ENCODE results near the gene PPHLN1.
"Not testable (repeated sequence)": the region's sequence is repeated elsewhere in the genome, so short reads cannot be mapped to it uniquely, and the experiment has no call there.

The PPHLN1 gene

DNA sequence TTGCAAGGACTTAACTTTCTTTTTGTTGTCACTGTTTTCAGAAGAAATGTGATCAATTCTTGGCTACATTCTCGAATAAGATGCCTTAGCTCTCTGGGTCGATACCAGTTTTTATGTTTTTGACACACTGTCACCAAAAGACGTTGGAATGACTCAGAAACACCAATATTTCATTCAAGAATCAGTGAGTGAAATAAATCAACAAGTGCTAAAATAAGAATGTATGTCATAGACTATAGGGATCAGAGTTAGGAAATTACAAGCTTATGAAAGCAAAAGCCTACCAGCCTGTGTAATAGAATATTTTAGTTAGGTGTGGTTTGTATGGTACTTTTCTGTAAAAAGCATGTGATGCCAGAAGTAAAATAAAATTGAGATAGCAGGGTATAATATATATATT, 17.8 kb downstream of the PPHLN1 start:
- H3K14ac ChIP-seq (ENCODE audit: low read length): no peak overlapping the region
- H3K18ac ChIP-seq (ENCODE audit: low read length): no peak overlapping the region

DNA sequence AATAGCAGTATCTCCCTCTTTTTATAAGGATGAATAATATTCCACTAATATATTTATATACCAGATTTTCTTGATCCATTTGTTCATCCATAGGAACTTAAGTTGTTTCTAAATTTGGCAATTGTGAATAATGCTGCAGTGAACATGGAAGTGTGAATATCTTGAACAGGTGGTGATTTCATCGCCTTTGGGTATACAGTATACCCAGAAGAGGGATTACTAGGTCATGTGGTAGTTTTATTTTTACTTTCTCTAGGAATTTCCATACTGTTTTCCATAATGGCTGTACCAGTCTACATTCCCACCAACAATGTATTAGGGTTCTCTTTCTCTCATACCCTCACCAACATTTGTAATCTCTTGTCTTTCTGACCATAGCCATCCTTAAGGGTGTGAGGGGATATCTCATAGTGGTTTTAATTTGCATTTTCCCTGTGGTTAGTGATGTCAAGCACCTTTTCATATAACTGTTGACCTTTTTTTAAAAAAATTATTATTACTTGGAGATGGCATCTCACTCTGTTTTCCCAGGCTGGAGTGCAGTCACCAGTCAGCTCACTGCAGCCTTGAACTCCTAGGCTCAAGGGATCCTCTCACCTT, 20.5 kb downstream of the PPHLN1 start:
- Histone ChIP-seq H3K18ac (ENCODE audit: low read length) (no peak overlapping the region), H3K9ac (ENCODE audit: low read depth, low read length, poor library complexity) (no peak overlapping the region), H3K4ac (ENCODE audit: low read length) (no peak overlapping the region), H2AK5ac (ENCODE audit: low read depth, low read length) (no peak overlapping the region), H3K27me3 (ENCODE audit: control insufficient read depth in 3 of 3, insufficient read depth in 3 of 3, low read depth in 1 of 3, low read length in 3 of 3) (no peaks in the 10 kb centered on the region), H3K27ac (replicated peaks; ENCODE audit: low read length) (no peak overlapping the region), H3K4me3 (ENCODE audit: low read length in 2 of 2) (no peak overlapping the region), H3K9me3 (replicated peaks in 1 of 2; ENCODE audit: control insufficient read depth in 2 of 2, insufficient read depth in 1 of 2, low read depth in 1 of 2, low read length in 2 of 2) (peaks cover 0 to 8% of the 10 kb centered on the region in 2 donors), H2AFZ (ENCODE audit: low read length) (no peak overlapping the region), H3K14ac (ENCODE audit: low read length) (no peak overlapping the region), H2BK5ac (ENCODE audit: low read length) (no peak overlapping the region), H3K23ac (ENCODE audit: low read depth, low read length, poor library complexity) (no peak overlapping the region), H3K79me1 (ENCODE audit: low read depth, low read length) (no peaks in the 10 kb centered on the region), H3K4me1 (ENCODE audit: control insufficient read depth in 2 of 2, insufficient read depth in 1 of 2, low read depth in 1 of 2, low read length in 2 of 2) (no peaks in the 10 kb centered on the region), H4K8ac (ENCODE audit: low read depth, low read length) (no peak overlapping the region), H2BK12ac (ENCODE audit: low read length) (no peak overlapping the region), H3K36me3 (replicated peaks in 1 of 2; ENCODE audit: control insufficient read depth in 2 of 2, insufficient read depth in 2 of 2, low read length in 2 of 2) (peaks cover 2 to 35% of the 10 kb centered on the region in 2 donors), H4K91ac (ENCODE audit: low read depth, low read length, poor library complexity) (no peak overlapping the region), H3K4me2 (ENCODE audit: insufficient read depth, low read length, poor library complexity, severe bottlenecking) (no peak overlapping the region), H2BK15ac (ENCODE audit: low read length) (no peak overlapping the region), H2BK120ac (ENCODE audit: low read depth, low read length) (no peak overlapping the region)
- no peak for DNase-seq (ENCODE audit: low spot score)
- WGBS, 2 donors (ENCODE audit: extremely low coverage in 2 of 2, insufficient read length in 2 of 2, insufficient replicate concordance in 1 of 2): no CpG with 5 or more reads among the region's 1 CpG

More for the DNA sequence above, 17.8 kb downstream of the PPHLN1 start:
- Histone ChIP-seq H2AK5ac (ENCODE audit: low read depth, low read length) (no peak overlapping the region), H3K27me3 (ENCODE audit: control insufficient read depth in 3 of 3, insufficient read depth in 3 of 3, low read depth in 1 of 3, low read length in 3 of 3) (no peaks in the 10 kb centered on the region), H3K27ac (replicated peaks; ENCODE audit: low read length) (no peak overlapping the region), H3K4me2 (ENCODE audit: insufficient read depth, low read length, poor library complexity, severe bottlenecking) (no peak overlapping the region), H3K4me3 (ENCODE audit: low read length in 2 of 2) (no peak overlapping the region), H2BK12ac (ENCODE audit: low read length) (no peak overlapping the region), H2BK5ac (ENCODE audit: low read length) (no peak overlapping the region), H3K9me3 (replicated peaks in 1 of 2; ENCODE audit: control insufficient read depth in 2 of 2, insufficient read depth in 1 of 2, low read depth in 1 of 2, low read length in 2 of 2) (no peaks in the 10 kb centered on the region), H2BK120ac (ENCODE audit: low read depth, low read length) (no peak overlapping the region), H3K9ac (ENCODE audit: low read depth, low read length, poor library complexity) (no peak overlapping the region), H2AFZ (ENCODE audit: low read length) (no peak overlapping the region), H4K91ac (ENCODE audit: low read depth, low read length, poor library complexity) (no peak overlapping the region), H4K8ac (ENCODE audit: low read depth, low read length) (no peak overlapping the region), H3K23ac (ENCODE audit: low read depth, low read length, poor library complexity) (no peak overlapping the region), H3K4me1 (ENCODE audit: control insufficient read depth in 2 of 2, insufficient read depth in 1 of 2, low read depth in 1 of 2, low read length in 2 of 2) (no peaks in the 10 kb centered on the region), H3K79me1 (ENCODE audit: low read depth, low read length) (no peaks in the 10 kb centered on the region), H2BK15ac (ENCODE audit: low read length) (no peak overlapping the region), H3K36me3 (replicated peaks in 1 of 2; ENCODE audit: control insufficient read depth in 2 of 2, insufficient read depth in 2 of 2, low read length in 2 of 2) (peaks cover 2 to 54% of the 10 kb centered on the region in 2 donors), H3K4ac (ENCODE audit: low read length) (no peak overlapping the region)
- no peak for DNase-seq (ENCODE audit: low spot score)
- no CpG with 5 or more reads among the region's 3 CpGs for WGBS, 2 donors (ENCODE audit: extremely low coverage in 2 of 2, insufficient read length in 2 of 2, insufficient replicate concordance in 1 of 2)

DNA sequence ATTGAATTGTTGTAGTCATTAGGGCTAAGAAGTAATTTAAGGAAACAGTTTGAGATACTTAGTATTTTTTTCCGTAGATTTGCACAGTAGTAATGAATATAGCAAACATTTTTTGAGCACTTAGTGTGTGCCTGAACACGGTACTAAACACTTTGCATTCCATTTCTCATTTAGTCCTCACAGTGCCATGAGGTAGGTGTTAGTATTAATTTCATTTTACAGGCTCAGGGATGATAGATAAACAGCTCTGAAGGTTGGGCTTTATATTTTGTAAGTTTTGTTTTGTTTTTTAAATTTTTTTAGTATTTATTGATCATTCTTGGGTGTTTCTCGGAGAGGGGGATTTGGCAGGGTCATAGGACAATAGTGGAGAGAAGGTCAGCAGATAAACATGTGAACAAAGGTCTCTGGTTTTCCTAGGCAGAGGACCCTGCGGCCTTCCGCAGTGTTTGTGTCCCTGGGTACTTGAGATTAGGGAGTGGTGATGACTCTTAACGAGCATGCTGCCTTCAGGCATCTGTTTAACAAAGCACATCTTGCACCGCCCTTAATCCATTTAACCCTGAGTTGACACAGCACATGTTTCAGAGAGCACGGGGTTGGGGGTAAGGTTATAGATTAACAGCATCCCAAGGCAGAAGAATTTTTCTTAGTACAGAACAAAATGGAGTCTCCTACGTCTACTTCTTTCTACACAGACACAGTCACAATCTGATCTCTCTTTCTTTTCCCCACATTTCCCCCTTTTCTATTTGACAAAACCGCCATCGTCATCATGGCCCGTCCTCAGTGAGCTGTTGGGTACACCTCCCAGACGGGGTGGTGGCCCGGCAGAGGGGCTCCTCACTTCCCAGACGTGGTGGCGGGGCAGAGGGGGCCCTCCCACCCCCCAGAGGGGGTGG, 23.4 kb downstream of the PPHLN1 start:
- not testable (repeated sequence) for H2BK5ac ChIP-seq (ENCODE audit: low read length); H3K4me1 ChIP-seq (ENCODE audit: control insufficient read depth in 2 of 2, insufficient read depth in 1 of 2, low read depth in 1 of 2, low read length in 2 of 2)
- no CpG with 5 or more reads among the region's 16 CpGs for WGBS, 2 donors (ENCODE audit: extremely low coverage in 2 of 2, insufficient read length in 2 of 2, insufficient replicate concordance in 1 of 2)

DNA sequence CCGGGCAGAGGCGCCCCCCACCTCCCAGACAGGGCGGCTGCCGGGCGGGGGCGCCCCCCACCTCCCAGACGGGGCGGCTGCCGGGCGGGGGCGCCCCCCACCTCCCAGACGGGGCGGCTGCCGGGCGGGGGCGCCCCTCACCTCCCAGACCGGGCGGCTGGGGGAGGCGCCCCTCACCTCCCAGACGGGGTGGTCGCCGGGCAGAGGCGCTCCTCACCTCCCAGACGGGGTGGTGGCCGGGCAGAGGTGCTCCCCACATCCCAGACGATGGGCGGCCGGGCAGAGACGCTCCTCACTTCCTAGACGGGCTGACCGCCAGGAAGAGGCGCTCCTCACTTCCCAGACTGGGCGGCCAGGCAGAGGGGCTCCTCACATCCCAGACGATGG, 24.0 kb downstream of the PPHLN1 start:
- not testable (repeated sequence) for H2AK5ac ChIP-seq (ENCODE audit: low read depth, low read length); H3K4me1 ChIP-seq (ENCODE audit: control insufficient read depth in 2 of 2, insufficient read depth in 1 of 2, low read depth in 1 of 2, low read length in 2 of 2); H4K8ac ChIP-seq (ENCODE audit: low read depth, low read length); H2AFZ ChIP-seq (ENCODE audit: low read length); H3K4me2 ChIP-seq (ENCODE audit: insufficient read depth, low read length, poor library complexity, severe bottlenecking); H3K23ac ChIP-seq (ENCODE audit: low read depth, low read length, poor library complexity); H3K14ac ChIP-seq (ENCODE audit: low read length); H3K27ac ChIP-seq (replicated peaks; ENCODE audit: low read length); DNase-seq (ENCODE audit: low spot score); H2BK12ac ChIP-seq (ENCODE audit: low read length); H2BK5ac ChIP-seq (ENCODE audit: low read length); H3K4ac ChIP-seq (ENCODE audit: low read length); H3K4me3 ChIP-seq (ENCODE audit: low read length in 2 of 2); H3K18ac ChIP-seq (ENCODE audit: low read length); H3K79me1 ChIP-seq (ENCODE audit: low read depth, low read length); H3K9ac ChIP-seq (ENCODE audit: low read depth, low read length, poor library complexity); H4K91ac ChIP-seq (ENCODE audit: low read depth, low read length, poor library complexity); H2BK120ac ChIP-seq (ENCODE audit: low read depth, low read length); H3K27me3 ChIP-seq (ENCODE audit: control insufficient read depth in 3 of 3, insufficient read depth in 3 of 3, low read depth in 1 of 3, low read length in 3 of 3); H2BK15ac ChIP-seq (ENCODE audit: low read length)
- Histone ChIP-seq H3K9me3 (replicated peaks in 1 of 2; ENCODE audit: control insufficient read depth in 2 of 2, insufficient read depth in 1 of 2, low read depth in 1 of 2, low read length in 2 of 2) (peaks cover 0 to 12% of the 10 kb centered on the region in 2 donors), H3K36me3 (replicated peaks in 1 of 2; ENCODE audit: control insufficient read depth in 2 of 2, insufficient read depth in 2 of 2, low read length in 2 of 2) (peaks cover 2 to 47% of the 10 kb centered on the region in 2 donors)
- no CpG with 5 or more reads among the region's 34 CpGs for WGBS, 2 donors (ENCODE audit: extremely low coverage in 2 of 2, insufficient read length in 2 of 2, insufficient replicate concordance in 1 of 2)

More for the DNA sequence above, 23.4 kb downstream of the PPHLN1 start:
- H3K4me2 ChIP-seq (ENCODE audit: insufficient read depth, low read length, poor library complexity, severe bottlenecking); H3K79me1 ChIP-seq (ENCODE audit: low read depth, low read length); H3K23ac ChIP-seq (ENCODE audit: low read depth, low read length, poor library complexity); H2BK12ac ChIP-seq (ENCODE audit: low read length); H3K4ac ChIP-seq (ENCODE audit: low read length); H4K91ac ChIP-seq (ENCODE audit: low read depth, low read length, poor library complexity); H3K4me3 ChIP-seq (ENCODE audit: low read length in 2 of 2); H3K18ac ChIP-seq (ENCODE audit: low read length); H2BK120ac ChIP-seq (ENCODE audit: low read depth, low read length); H3K9ac ChIP-seq (ENCODE audit: low read depth, low read length, poor library complexity); H3K27me3 ChIP-seq (ENCODE audit: control insufficient read depth in 3 of 3, insufficient read depth in 3 of 3, low read depth in 1 of 3, low read length in 3 of 3); DNase-seq (ENCODE audit: low spot score); H2AFZ ChIP-seq (ENCODE audit: low read length); H4K8ac ChIP-seq (ENCODE audit: low read depth, low read length); H2BK15ac ChIP-seq (ENCODE audit: low read length); H3K14ac ChIP-seq (ENCODE audit: low read length); H3K27ac ChIP-seq (replicated peaks; ENCODE audit: low read length); H2AK5ac ChIP-seq (ENCODE audit: low read depth, low read length): not testable (repeated sequence)
- peaks cover 2 to 40% of the 10 kb centered on the region in 2 donors for H3K36me3 ChIP-seq (replicated peaks in 1 of 2; ENCODE audit: control insufficient read depth in 2 of 2, insufficient read depth in 2 of 2, low read length in 2 of 2)
- H3K9me3 ChIP-seq (replicated peaks in 1 of 2; ENCODE audit: control insufficient read depth in 2 of 2, insufficient read depth in 1 of 2, low read depth in 1 of 2, low read length in 2 of 2): peaks cover 0 to 12% of the 10 kb centered on the region in 2 donors

All from neuronal stem cell (in vitro differentiated cells).